Tibial artery (tissue), 4 donors: ENCODE data around the gene OR8A1.

Experiments used
- DNase-seq, 2 donors: peaks; one replicate each; pipeline ENCODE4 v3.0.0-alpha.2; 2019
- H3K27ac ChIP-seq, 2 donors: fragments of 200-600 bp; sonication (generic) in 1 of 2; 1 replicate in 1 of 2; 2 replicates in 1 of 2; pipeline ENCODE4 v1.5.1; 2018 to 2019; ENCODE audit warnings: mild to moderate bottlenecking in 1 of 2
- H3K27me3 ChIP-seq, 2 donors: fragments of 200-600 bp; sonication (generic) in 1 of 2; one replicate each; pipeline versions ENCODE4 v1.5.1 to v1.6.0; 2016 to 2019
- H3K36me3 ChIP-seq, 3 donors: fragments of 200-600 bp; sonication (generic) in 2 of 3; one replicate each; pipeline ENCODE4 v1.5.1; 2016 to 2019; ENCODE audit warnings: mild to moderate bottlenecking in 2 of 3
- H3K4me1 ChIP-seq, 4 donors: fragments of 200-600 bp; sonication (generic) in 2 of 4; 1 replicate in 3 of 4; 2 replicates in 1 of 4; pipeline ENCODE4 v1.5.1; 2016 to 2019
- H3K4me3 ChIP-seq, 2 donors: fragments of 200-600 bp; sonication (generic) in 1 of 2; 1 replicate in 1 of 2; 2 replicates in 1 of 2; pipeline ENCODE4 v1.5.1; 2018 to 2019; ENCODE audit warnings: mild to moderate bottlenecking in 2 of 2
- H3K9me3 ChIP-seq, 3 donors: fragments of 200-600 bp; sonication (generic) in 1 of 3; one replicate each; pipeline ENCODE4 v1.5.1; 2016 to 2019
- intact Hi-C: fragments of 100-400 bp; cut with DNase I; formaldehyde crosslinking; loops from one replicate; pipeline ENCODE4 v1.15.0; 2023; ENCODE audit warnings: low total_unique reads
- TF ChIP-seq, protein P1 (sequence below), 2 experiments: fragments of 200-600 bp in 1 of 2; fragments of 450-650 bp in 1 of 2; IDR thresholded peaks; one replicate each; pipeline ENCODE4 v1.5.1; 2017 to 2019; ENCODE audit warnings: antibody characterized with exemption in 2 of 2, mild to moderate bottlenecking in 1 of 2, moderate library complexity in 1 of 2

OR8A1 gene

GRCh38 chr11:124612567-124613246, 42.9 kb downstream of the OR8A1 start:
- no peak for DNase-seq
- Histone ChIP-seq H3K9me3 (no peaks in the 10 kb centered on the region), H3K27me3 (peaks cover 0 to 28% of the 10 kb centered on the region in 2 donors), H3K27ac (no peak overlapping the region), H3K4me1 (no peaks in the 10 kb centered on the region), H3K36me3 (no peaks in the 10 kb centered on the region), H3K4me3 (no peak overlapping the region)
- intact Hi-C loops, result no loop called here
- TF ChIP-seq, protein P1, sequence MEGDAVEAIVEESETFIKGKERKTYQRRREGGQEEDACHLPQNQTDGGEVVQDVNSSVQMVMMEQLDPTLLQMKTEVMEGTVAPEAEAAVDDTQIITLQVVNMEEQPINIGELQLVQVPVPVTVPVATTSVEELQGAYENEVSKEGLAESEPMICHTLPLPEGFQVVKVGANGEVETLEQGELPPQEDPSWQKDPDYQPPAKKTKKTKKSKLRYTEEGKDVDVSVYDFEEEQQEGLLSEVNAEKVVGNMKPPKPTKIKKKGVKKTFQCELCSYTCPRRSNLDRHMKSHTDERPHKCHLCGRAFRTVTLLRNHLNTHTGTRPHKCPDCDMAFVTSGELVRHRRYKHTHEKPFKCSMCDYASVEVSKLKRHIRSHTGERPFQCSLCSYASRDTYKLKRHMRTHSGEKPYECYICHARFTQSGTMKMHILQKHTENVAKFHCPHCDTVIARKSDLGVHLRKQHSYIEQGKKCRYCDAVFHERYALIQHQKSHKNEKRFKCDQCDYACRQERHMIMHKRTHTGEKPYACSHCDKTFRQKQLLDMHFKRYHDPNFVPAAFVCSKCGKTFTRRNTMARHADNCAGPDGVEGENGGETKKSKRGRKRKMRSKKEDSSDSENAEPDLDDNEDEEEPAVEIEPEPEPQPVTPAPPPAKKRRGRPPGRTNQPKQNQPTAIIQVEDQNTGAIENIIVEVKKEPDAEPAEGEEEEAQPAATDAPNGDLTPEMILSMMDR (IDR thresholded peaks at IDR 0.05), result no peak

GRCh38 chr11:124618863-124619262, 49.1 kb downstream of the OR8A1 start:
- intact Hi-C loops, result no loop called here
- no peak for DNase-seq
- Histone ChIP-seq H3K4me3 (no peak overlapping the region), H3K9me3 (no peaks in the 10 kb centered on the region), H3K36me3 (no peaks in the 10 kb centered on the region), H3K27me3 (peaks cover 0 to 21% of the 10 kb centered on the region in 2 donors), H3K27ac (no peak overlapping the region), H3K4me1 (peaks cover 0 to 11% (median 7%) of the 10 kb centered on the region in 4 donors)
- TF ChIP-seq, protein P1 (IDR thresholded peaks at IDR 0.05), result no peak
